SK-N-SH treated with all-trans-retinoic acid at 6 μM for 48 hours (cell line): Measurements from ENCODE around the gene ZNF326.
"Not testable (repeated sequence)": the region's sequence is repeated elsewhere in the genome, so short reads cannot be mapped to it uniquely, and the experiment has no call there.

ENCODE experiments used
- ARNTL ChIP-seq: fragments of 450-650 bp; formaldehyde crosslinking; IDR thresholded peaks from 2 replicates; pipeline ENCODE4 v1.5.0; 2020; ENCODE audit warnings: low read depth, mild to moderate bottlenecking, moderate library complexity, borderline replicate concordance
- CSDC2 ChIP-seq: fragments of 250-450 bp; sonication (Bioruptor Pico); IDR thresholded peaks from 2 replicates; pipeline ENCODE4 v1.5.0; 2020; ENCODE audit warnings: mild to moderate bottlenecking, moderate library complexity
- GLIS3 ChIP-seq: fragments of 250-450 bp; sonication (Bioruptor Pico); IDR thresholded peaks from 2 replicates; pipeline ENCODE4 v1.5.0; 2020; ENCODE audit warnings: mild to moderate bottlenecking, moderate library complexity
- PPARA ChIP-seq: fragments of 250-450 bp; sonication (Bioruptor Pico); IDR thresholded peaks from 2 replicates; pipeline ENCODE4 v1.5.0; 2020; ENCODE audit warnings: mild to moderate bottlenecking, borderline replicate concordance
- RARB ChIP-seq: fragments of 250-450 bp; sonication (Bioruptor Pico); IDR thresholded peaks from 2 replicates; pipeline ENCODE4 v1.8.0; 2021; ENCODE audit warnings: mild to moderate bottlenecking, moderate library complexity
- SNAI2 ChIP-seq: fragments of 250-450 bp; sonication (Bioruptor Pico); IDR thresholded peaks from 2 replicates; pipeline ENCODE4 v1.5.0; 2020; ENCODE audit warnings: mild to moderate bottlenecking, moderate library complexity
- TF ChIP-seq, protein P1 (sequence below): fragments of 250-450 bp; sonication (Bioruptor Pico); IDR thresholded peaks from 2 replicates; pipeline ENCODE4 v1.5.1; 2021; ENCODE audit warnings: mild to moderate bottlenecking, moderate library complexity
- TF ChIP-seq, protein P2 (sequence below): fragments of 250-450 bp; sonication (Bioruptor Pico); IDR thresholded peaks from 2 replicates; pipeline ENCODE4 v1.8.0; 2020; ENCODE audit warnings: mild to moderate bottlenecking, moderate library complexity, borderline replicate concordance

DNA sequence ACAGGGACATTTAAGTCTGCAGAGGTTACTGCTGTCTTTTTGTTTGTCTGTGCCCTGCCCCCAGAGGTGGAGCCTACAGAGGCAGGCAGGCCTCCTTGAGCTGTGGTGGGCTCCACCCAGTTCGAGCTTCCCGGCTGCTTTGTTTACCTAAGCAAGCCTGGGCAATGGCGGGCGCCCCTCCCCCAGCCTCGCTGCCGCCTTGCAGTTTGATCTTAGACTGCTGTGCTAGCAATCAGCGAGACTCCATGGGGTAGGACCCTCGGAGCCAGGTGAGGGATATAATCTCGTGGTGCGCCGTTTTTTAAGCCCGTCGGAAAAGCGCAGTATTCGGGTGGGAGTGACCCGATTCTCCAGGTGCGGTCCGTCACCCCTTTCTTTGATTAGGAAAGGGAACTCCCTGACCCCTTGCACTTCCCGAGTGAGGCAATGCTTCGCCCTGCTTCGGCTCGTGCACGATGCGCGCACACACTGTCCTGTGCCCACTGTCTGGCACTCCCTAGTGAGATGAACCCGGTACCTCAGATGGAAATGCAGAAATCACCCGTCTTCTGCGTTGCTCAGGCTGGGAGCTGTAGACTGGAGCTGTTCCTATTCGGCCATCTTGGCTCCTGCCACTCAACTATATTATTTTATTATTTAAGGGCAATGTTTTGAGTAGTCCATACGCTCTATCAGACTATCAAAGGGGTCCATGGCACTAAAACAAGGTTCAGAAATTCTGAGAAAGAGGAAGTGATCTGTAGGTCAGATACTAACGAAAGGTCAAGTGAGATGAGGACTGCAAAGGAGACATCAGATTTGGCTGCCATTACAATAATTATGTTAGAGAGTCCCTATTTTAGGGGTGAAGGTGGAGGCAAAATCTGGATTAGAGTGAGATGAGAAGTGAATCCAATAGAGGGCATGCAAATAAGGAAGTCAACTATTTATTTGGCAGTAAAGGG lies 68.1 kb downstream of the ZNF326 start:
- not testable (repeated sequence) for TF ChIP-seq RARB (CRISPR knock-in tag); SNAI2 (CRISPR knock-in tag); ARNTL (CRISPR knock-in tag); GLIS3 (CRISPR knock-in tag); CSDC2 (CRISPR knock-in tag); PPARA
- TF ChIP-seq, protein P1, sequence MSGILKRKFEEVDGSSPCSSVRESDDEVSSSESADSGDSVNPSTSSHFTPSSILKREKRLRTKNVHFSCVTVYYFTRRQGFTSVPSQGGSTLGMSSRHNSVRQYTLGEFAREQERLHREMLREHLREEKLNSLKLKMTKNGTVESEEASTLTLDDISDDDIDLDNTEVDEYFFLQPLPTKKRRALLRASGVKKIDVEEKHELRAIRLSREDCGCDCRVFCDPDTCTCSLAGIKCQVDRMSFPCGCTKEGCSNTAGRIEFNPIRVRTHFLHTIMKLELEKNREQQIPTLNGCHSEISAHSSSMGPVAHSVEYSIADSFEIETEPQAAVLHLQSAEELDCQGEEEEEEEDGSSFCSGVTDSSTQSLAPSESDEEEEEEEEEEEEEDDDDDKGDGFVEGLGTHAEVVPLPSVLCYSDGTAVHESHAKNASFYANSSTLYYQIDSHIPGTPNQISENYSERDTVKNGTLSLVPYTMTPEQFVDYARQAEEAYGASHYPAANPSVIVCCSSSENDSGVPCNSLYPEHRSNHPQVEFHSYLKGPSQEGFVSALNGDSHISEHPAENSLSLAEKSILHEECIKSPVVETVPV (CRISPR knock-in tag) = not testable (repeated sequence)
- TF ChIP-seq, protein P2, sequence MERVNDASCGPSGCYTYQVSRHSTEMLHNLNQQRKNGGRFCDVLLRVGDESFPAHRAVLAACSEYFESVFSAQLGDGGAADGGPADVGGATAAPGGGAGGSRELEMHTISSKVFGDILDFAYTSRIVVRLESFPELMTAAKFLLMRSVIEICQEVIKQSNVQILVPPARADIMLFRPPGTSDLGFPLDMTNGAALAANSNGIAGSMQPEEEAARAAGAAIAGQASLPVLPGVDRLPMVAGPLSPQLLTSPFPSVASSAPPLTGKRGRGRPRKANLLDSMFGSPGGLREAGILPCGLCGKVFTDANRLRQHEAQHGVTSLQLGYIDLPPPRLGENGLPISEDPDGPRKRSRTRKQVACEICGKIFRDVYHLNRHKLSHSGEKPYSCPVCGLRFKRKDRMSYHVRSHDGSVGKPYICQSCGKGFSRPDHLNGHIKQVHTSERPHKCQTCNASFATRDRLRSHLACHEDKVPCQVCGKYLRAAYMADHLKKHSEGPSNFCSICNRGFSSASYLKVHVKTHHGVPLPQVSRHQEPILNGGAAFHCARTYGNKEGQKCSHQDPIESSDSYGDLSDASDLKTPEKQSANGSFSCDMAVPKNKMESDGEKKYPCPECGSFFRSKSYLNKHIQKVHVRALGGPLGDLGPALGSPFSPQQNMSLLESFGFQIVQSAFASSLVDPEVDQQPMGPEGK (CRISPR knock-in tag) = not testable (repeated sequence)
